HCT116 (cell line): ENCODE data around the gene GSTA3.

ENCODE experiments used
- EZH2 ChIP-seq: fragments of 200-600 bp; sonication (generic); IDR thresholded peaks from 2 replicates; pipeline ENCODE4 v1.6.1; 2017; ENCODE audit warnings: antibody characterized with exemption, mixed run types
- JUND ChIP-seq: IDR thresholded peaks from 2 replicates; pipeline ENCODE4 v1.6.1; 2012
- POLR2A ChIP-seq: IDR thresholded peaks from 2 replicates; pipeline ENCODE4 v1.7.0; 2011; ENCODE audit warnings: borderline replicate concordance; ENCODE audit not compliant: insufficient read depth, insufficient read length; ENCODE audit errors: extremely low read depth
- POLR2AphosphoS5 ChIP-seq: IDR thresholded peaks from 2 replicates; pipeline ENCODE4 v1.6.1; 2011; ENCODE audit warnings: mild to moderate bottlenecking, low read depth, low read length, moderate library complexity
- TF ChIP-seq, protein P1 (sequence below), 3 experiments: fragments of 200-600 bp in 1 of 3; sonication (generic) in 1 of 3; IDR thresholded peaks in 2 of 3; conservative IDR thresholded peaks in 1 of 3; 2 replicates each; pipeline ENCODE4 v1.5.1; 2012 to 2017; ENCODE audit warnings: low read depth in 2 of 3, low read length in 2 of 3, antibody characterized with exemption in 1 of 3, borderline replicate concordance in 1 of 3, control low read depth in 1 of 3, mild to moderate bottlenecking in 1 of 3, mixed read lengths in 1 of 3, mixed run types in 1 of 3, moderate library complexity in 1 of 3; ENCODE audit not compliant: insufficient read depth in 1 of 3
- TF ChIP-seq, protein P2 (sequence below): IDR thresholded peaks from 2 replicates; pipeline ENCODE4 v1.6.1; 2011; ENCODE audit warnings: mild to moderate bottlenecking, low read length, moderate library complexity; ENCODE audit not compliant: insufficient replicate concordance; ENCODE audit errors: extremely low read depth

DNA sequence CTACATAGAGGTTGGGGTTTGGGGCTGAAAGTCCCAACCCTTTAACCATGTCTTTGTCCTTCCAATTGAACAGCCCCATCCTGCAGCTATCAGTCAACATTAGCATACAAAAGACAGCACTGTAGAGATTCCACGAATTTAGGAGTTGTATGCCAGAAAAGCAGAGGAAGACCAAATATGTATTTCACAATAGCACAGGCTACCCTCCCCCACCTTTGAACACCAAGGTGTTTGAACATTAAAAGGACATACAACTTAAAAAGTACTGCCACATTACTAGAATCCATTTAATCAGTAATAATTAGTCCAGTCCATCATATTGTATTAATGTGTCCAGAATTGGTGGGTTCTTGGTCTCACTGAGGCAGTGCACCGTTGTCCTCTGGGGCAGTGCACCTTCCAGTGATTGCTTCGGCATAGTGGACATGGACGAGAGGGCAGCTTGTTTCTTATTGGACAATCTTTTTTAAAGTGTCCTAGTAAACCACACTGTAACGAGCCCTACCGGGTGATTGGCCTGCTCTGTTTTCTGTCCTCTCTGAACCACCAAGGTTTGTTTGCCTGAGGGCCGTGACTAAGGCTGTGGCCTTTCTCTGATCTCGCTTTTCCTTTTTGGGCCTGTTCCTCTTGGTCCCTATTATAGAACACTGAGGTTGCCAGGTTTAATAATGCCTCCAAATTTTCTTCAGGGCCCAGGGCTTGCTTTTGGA, 49.2 kb upstream of the GSTA3 start:
- TF ChIP-seq, protein P1, sequence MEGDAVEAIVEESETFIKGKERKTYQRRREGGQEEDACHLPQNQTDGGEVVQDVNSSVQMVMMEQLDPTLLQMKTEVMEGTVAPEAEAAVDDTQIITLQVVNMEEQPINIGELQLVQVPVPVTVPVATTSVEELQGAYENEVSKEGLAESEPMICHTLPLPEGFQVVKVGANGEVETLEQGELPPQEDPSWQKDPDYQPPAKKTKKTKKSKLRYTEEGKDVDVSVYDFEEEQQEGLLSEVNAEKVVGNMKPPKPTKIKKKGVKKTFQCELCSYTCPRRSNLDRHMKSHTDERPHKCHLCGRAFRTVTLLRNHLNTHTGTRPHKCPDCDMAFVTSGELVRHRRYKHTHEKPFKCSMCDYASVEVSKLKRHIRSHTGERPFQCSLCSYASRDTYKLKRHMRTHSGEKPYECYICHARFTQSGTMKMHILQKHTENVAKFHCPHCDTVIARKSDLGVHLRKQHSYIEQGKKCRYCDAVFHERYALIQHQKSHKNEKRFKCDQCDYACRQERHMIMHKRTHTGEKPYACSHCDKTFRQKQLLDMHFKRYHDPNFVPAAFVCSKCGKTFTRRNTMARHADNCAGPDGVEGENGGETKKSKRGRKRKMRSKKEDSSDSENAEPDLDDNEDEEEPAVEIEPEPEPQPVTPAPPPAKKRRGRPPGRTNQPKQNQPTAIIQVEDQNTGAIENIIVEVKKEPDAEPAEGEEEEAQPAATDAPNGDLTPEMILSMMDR (IDR thresholded peaks at IDR 0.05 in 2 of 3, conservative IDR thresholded peaks at IDR 0.05 in 1 of 3; ENCODE audit: borderline replicate concordance in 1 of 3, insufficient read depth in 1 of 3, low read depth in 2 of 3, low read length in 2 of 3) = no peak
- TF ChIP-seq, protein P2, sequence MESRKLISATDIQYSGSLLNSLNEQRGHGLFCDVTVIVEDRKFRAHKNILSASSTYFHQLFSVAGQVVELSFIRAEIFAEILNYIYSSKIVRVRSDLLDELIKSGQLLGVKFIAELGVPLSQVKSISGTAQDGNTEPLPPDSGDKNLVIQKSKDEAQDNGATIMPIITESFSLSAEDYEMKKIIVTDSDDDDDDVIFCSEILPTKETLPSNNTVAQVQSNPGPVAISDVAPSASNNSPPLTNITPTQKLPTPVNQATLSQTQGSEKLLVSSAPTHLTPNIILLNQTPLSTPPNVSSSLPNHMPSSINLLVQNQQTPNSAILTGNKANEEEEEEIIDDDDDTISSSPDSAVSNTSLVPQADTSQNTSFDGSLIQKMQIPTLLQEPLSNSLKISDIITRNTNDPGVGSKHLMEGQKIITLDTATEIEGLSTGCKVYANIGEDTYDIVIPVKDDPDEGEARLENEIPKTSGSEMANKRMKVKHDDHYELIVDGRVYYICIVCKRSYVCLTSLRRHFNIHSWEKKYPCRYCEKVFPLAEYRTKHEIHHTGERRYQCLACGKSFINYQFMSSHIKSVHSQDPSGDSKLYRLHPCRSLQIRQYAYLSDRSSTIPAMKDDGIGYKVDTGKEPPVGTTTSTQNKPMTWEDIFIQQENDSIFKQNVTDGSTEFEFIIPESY = no peak
- TF ChIP-seq POLR2A (no peak), JUND (no peak), EZH2 (no peak), POLR2AphosphoS5 (no peak)
